Activated naive CD8-positive, alpha-beta T cell treated with anti-CD3 and anti-CD28 coated beads for 36 hours (primary cell): ENCODE results near the gene MAMDC2. TPM values are rescaled to one million over a fixed set of nuclear protein-coding genes. Genes with fewer than 3 reads are reported as not detected.

ENCODE experiments used
- DNase-seq: peaks from one replicate; pipeline ENCODE4 v3.0.0; 2021
- H3K27ac Mint-ChIP-seq: one replicate; pipeline ENCODE4 v1.8.0; 2022; ENCODE audit warnings: mild to moderate bottlenecking, moderate library complexity, mixed read lengths
- H3K27me3 Mint-ChIP-seq: one replicate; pipeline ENCODE4 v1.8.0; 2022; ENCODE audit warnings: mild to moderate bottlenecking, mixed read lengths
- H3K36me3 Mint-ChIP-seq: one replicate; pipeline ENCODE4 v1.8.0; 2021; ENCODE audit warnings: mild to moderate bottlenecking, mixed read lengths
- H3K4me1 Mint-ChIP-seq: one replicate; pipeline ENCODE4 v1.8.0; 2021; ENCODE audit warnings: mixed read lengths
- H3K4me3 Mint-ChIP-seq: one replicate; pipeline ENCODE4 v1.8.0; 2022; ENCODE audit warnings: mild to moderate bottlenecking, moderate library complexity, mixed read lengths
- H3K9me3 Mint-ChIP-seq: one replicate; pipeline ENCODE4 v1.8.0; 2022; ENCODE audit warnings: mixed read lengths
- total RNA-seq, 2 experiments: library from RNA; stranded (reverse); gene quantifications; one replicate each; pipeline ENCODE4 v1.2.3, GENCODE V29; 2021

Gene MAMDC2
- total RNA-seq, 2 experiments from 2014 or later: not detected

GRCh38 chr9:70097187-70097586, 53.5 kb downstream of the MAMDC2 start:
- Mint-ChIP-seq H3K36me3 (no peaks in the 10 kb centered on the region), H3K4me1 (no peaks in the 10 kb centered on the region), H3K4me3 (no peak overlapping the region), H3K27me3 (peaks cover 3% of the 10 kb centered on the region), H3K9me3 (no peaks in the 10 kb centered on the region), H3K27ac (no peak overlapping the region)
- DNase-seq: no peak

DNA sequence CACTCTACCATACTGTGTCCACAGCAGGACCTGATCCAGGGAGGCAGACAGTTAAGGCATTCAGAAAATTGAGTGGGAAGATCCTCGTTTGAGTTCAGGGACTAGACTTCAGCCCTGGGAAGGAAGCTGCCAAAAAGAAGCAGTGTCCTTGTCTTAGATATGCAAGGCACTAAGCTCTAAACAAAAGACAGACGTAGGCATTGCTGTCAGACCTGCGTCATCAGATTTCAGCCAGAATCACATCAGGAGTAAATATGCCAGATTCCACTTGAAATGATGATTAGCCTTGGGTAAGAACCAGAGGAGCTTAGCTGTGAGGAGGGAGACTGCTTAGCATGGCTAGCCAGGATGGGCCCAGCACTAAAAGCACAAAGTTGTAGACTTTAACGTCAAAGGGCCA, 56.7 kb downstream of the MAMDC2 start:
- peaks cover 1% of the 10 kb centered on the region for H3K27me3 Mint-ChIP-seq
- no peaks in the 10 kb centered on the region for H3K9me3 Mint-ChIP-seq
- no peak overlapping the region for H3K4me3 Mint-ChIP-seq
- DNase-seq: no peak
- no peaks in the 10 kb centered on the region for H3K36me3 Mint-ChIP-seq
- H3K4me1 Mint-ChIP-seq: no peaks in the 10 kb centered on the region
- no peak overlapping the region for H3K27ac Mint-ChIP-seq

GRCh38 chr9:70101265-70101664, 57.6 kb downstream of the MAMDC2 start:
- no peaks in the 10 kb centered on the region for H3K27me3 Mint-ChIP-seq
- no peak for DNase-seq
- no peaks in the 10 kb centered on the region for H3K36me3 Mint-ChIP-seq
- H3K4me3 Mint-ChIP-seq: no peak overlapping the region
- H3K4me1 Mint-ChIP-seq: no peaks in the 10 kb centered on the region
- no peak overlapping the region for H3K27ac Mint-ChIP-seq
- no peaks in the 10 kb centered on the region for H3K9me3 Mint-ChIP-seq

DNA sequence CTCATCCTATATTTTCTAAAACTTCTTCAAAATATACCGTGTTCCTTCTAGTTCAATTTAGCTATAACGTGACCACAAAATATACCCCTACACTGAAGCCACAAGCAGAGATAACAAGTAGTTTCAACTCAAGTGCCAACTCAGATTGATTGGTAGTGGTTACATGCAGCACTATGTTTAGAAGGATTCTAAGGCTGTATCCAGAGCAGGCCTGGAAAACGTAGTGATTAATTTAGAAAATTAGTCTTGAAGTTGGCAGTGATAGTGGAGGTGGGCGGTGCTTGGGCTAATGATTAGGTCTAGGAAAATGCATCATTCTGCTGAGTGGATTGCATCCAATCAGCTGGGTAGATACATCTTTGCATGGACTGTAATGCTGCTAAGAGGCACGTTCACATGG, 61.5 kb downstream of the MAMDC2 start:
- H3K36me3 Mint-ChIP-seq: no peaks in the 10 kb centered on the region
- no peak for DNase-seq
- no peaks in the 10 kb centered on the region for H3K27me3 Mint-ChIP-seq
- H3K4me3 Mint-ChIP-seq: no peak overlapping the region
- peaks cover under 1% of the 10 kb centered on the region for H3K4me1 Mint-ChIP-seq
- no peaks in the 10 kb centered on the region for H3K9me3 Mint-ChIP-seq
- H3K27ac Mint-ChIP-seq: no peak overlapping the region

GRCh38 chr9:70106571-70106970, 62.9 kb downstream of the MAMDC2 start:
- Mint-ChIP-seq H3K36me3 (no peaks in the 10 kb centered on the region), H3K9me3 (no peaks in the 10 kb centered on the region), H3K27ac (no peak overlapping the region), H3K4me3 (no peak overlapping the region), H3K4me1 (peaks cover 9% of the 10 kb centered on the region), H3K27me3 (no peaks in the 10 kb centered on the region)
- no peak for DNase-seq

DNA sequence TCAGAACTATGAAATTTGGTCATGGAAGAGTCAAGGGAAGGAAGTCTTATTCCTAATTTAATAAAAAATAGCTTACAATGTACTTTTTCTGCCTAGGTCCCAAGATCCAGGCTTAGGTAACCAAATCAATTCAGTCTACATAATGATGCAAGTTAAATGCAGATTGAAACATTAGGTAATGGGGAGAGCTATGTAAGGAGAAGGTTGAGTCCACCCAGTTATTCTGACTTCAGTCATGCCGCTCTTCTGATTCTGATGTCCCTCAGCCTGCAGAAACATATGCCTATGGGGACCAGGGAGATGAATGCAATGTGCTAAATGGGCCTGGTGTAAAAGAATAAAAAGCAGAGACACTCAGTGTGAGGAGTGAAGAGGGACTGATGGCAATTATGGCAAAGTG, 63.9 kb downstream of the MAMDC2 start:
- Mint-ChIP-seq H3K27ac (no peak overlapping the region), H3K36me3 (no peaks in the 10 kb centered on the region), H3K9me3 (no peaks in the 10 kb centered on the region), H3K4me3 (no peak overlapping the region), H3K27me3 (no peaks in the 10 kb centered on the region), H3K4me1 (peaks cover 9% of the 10 kb centered on the region)
- DNase-seq: no peak

GRCh38 chr9:70108181-70108580, 64.5 kb downstream of the MAMDC2 start:
- no peak for DNase-seq
- no peak overlapping the region for H3K4me3 Mint-ChIP-seq
- no peaks in the 10 kb centered on the region for H3K27me3 Mint-ChIP-seq
- peaks cover 9% of the 10 kb centered on the region for H3K4me1 Mint-ChIP-seq
- H3K9me3 Mint-ChIP-seq: no peaks in the 10 kb centered on the region
- no peaks in the 10 kb centered on the region for H3K36me3 Mint-ChIP-seq
- H3K27ac Mint-ChIP-seq: no peak overlapping the region

DNA sequence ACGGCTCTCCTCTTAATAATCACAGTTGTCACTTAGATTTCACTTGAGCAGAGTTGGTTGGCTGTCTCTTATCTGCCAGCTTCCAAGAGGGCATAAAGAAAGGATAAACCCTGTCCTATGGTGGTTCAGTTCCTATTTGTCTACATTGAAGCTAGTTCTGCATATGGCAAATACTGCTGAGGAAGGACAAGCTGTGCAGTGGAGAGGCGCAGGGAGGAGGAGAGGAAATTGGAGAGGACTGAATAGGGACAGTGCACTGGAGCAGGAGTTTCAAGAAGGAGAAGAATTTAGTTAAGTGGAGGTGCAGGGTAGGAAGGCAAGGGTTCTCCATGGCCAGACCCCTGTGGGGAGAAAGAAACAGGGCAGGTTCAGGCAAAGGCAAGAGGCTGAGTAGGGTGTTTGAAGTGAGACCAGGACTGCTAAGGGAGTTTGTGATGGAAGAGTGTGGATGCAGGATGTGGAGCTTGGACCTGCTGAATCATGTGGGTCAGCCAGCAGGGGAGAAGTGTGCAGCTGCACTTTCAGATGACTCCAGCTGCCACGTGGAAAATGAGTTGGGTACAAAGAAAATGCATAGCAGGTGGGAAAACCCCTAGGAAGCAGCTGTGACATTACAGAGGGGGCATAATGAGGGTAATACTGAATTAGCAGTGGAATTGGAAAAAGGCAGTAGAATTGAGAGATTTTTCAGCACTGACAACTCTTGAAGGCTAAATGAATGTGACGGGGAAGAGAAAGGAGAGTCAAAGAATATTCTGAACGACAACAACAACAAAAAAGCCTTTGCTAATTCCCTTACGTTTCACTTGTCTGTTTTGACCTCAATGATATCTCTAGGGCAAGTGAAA, 66.8 kb downstream of the MAMDC2 start:
- peak; percentile 6 for DNase-seq
- Mint-ChIP-seq H3K9me3 (no peaks in the 10 kb centered on the region), H3K27ac (no peak overlapping the region), H3K4me1 (peaks cover 9% of the 10 kb centered on the region), H3K27me3 (no peaks in the 10 kb centered on the region), H3K36me3 (no peaks in the 10 kb centered on the region), H3K4me3 (no peak overlapping the region)

DNA sequence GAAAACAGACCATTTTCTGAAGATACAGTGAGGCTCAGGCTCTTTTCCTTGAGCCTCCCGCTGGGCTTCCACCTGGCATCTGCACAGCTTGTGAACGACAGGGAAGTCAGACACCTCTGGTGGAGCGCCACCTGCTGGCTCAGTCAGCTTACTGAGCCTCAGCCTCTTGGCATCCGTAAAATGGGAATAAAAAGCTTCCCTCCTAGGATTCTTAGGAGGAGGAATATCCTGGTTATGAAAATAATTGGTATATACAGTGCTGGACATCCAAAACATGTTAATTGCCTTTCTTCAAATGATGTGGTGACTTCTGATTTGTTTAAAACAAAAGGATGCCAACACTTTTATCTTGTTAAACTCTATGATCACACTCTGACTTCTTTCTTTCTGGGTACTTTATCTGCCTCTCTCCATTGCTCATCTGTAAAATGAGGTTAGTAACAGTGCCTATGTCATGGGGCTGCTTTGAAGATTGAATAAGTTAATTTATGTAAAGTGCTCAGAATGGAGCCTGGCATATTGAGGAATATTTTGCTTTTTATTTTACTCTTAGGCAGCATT, 67.5 kb downstream of the MAMDC2 start:
- no peak overlapping the region for H3K4me3 Mint-ChIP-seq
- peak; percentile 44 for DNase-seq
- H3K4me1 Mint-ChIP-seq: peaks cover 9% of the 10 kb centered on the region
- H3K27ac Mint-ChIP-seq: no peak overlapping the region
- no peaks in the 10 kb centered on the region for H3K9me3 Mint-ChIP-seq
- no peaks in the 10 kb centered on the region for H3K27me3 Mint-ChIP-seq
- no peaks in the 10 kb centered on the region for H3K36me3 Mint-ChIP-seq

- Mint-ChIP-seq H3K4me3 (no peak overlapping the region), H3K36me3 (no peaks in the 10 kb centered on the region), H3K9me3 (no peaks in the 10 kb centered on the region), H3K27ac (no peak overlapping the region), H3K27me3 (no peaks in the 10 kb centered on the region), H3K4me1 (peaks cover 9% of the 10 kb centered on the region)
- no peak for DNase-seq
Observed at GRCh38 chr9:70111641-70112236, 68.1 kb downstream of the MAMDC2 start.

DNA sequence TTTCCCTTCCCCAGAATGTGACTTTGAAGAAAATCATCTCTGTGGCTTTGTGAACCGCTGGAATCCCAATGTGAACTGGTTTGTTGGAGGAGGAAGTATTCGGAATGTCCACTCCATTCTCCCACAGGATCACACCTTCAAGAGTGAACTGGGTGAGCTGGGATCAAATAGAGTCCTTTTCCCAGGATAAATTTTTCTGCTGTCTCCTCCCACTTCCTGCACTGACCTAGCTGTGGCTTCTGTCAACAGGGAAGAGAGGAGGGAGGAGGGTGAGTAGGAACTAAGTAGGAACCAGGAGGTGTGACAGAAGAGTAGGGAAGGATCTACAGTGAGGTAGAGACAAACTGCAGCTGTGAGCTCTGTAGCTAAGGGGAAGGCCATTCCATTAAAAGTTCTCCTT, 69.3 kb downstream of the MAMDC2 start:
- Mint-ChIP-seq H3K9me3 (no peaks in the 10 kb centered on the region), H3K4me1 (peaks cover 9% of the 10 kb centered on the region), H3K4me3 (no peak overlapping the region), H3K27me3 (no peaks in the 10 kb centered on the region), H3K36me3 (no peaks in the 10 kb centered on the region), H3K27ac (no peak overlapping the region)
- no peak for DNase-seq

- Mint-ChIP-seq H3K9me3 (no peaks in the 10 kb centered on the region), H3K27me3 (no peaks in the 10 kb centered on the region), H3K4me3 (no peak overlapping the region), H3K4me1 (peaks cover 9% of the 10 kb centered on the region), H3K27ac (no peak overlapping the region), H3K36me3 (no peaks in the 10 kb centered on the region)
- peak; percentile 16 for DNase-seq
Observed at GRCh38 chr9:70113403-70114022, 69.9 kb downstream of the MAMDC2 start.

- H3K27ac Mint-ChIP-seq: no peak overlapping the region
- H3K9me3 Mint-ChIP-seq: no peaks in the 10 kb centered on the region
- H3K36me3 Mint-ChIP-seq: no peaks in the 10 kb centered on the region
- H3K27me3 Mint-ChIP-seq: no peaks in the 10 kb centered on the region
- DNase-seq: no peak
- peaks cover 9% of the 10 kb centered on the region for H3K4me1 Mint-ChIP-seq
- H3K4me3 Mint-ChIP-seq: no peak overlapping the region
Observed at GRCh38 chr9:70114898-70115297, 71.2 kb downstream of the MAMDC2 start.

DNA sequence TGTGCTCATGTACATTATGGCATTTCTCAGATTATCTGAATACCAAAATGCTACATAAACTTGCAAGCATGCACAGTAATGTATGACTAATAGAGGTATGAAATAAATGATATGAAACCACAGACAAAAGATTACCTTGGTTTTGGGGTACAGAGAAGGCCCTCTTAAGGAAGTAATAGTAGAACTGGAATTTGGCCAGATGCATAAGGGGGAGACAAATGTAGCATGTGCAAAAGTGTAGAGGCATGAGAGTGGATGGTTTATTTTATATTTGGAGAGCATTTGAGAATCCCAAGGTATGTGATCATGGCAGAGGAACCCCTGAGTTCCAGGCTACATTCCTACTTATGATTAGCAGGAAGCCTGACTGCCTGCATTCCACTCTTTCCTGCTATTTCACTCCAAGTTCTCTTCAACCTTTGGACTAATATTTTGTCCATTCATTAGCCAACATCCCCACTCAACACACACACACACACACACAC, 74.2 kb downstream of the MAMDC2 start:
- Mint-ChIP-seq H3K36me3 (no peaks in the 10 kb centered on the region), H3K4me3 (no peak overlapping the region), H3K27ac (no peak overlapping the region), H3K9me3 (no peaks in the 10 kb centered on the region), H3K27me3 (no peaks in the 10 kb centered on the region), H3K4me1 (no peaks in the 10 kb centered on the region)
- DNase-seq: no peak

GRCh38 chr9:70119786-70120185, 76.1 kb downstream of the MAMDC2 start:
- no peaks in the 10 kb centered on the region for H3K27me3 Mint-ChIP-seq
- H3K4me3 Mint-ChIP-seq: no peak overlapping the region
- no peak for DNase-seq
- H3K9me3 Mint-ChIP-seq: no peaks in the 10 kb centered on the region
- H3K36me3 Mint-ChIP-seq: no peaks in the 10 kb centered on the region
- no peak overlapping the region for H3K27ac Mint-ChIP-seq
- H3K4me1 Mint-ChIP-seq: no peaks in the 10 kb centered on the region
